GM12864 (cell line): ENCODE data around the gene PKD1.

ENCODE experiments used
- DNase-seq: peaks from one replicate; pipeline ENCODE4 v3.0.0-alpha.2; 2011; ENCODE audit warnings: low read depth
- H3K4me3 ChIP-seq: 2 replicates; pipeline ENCODE4 v1.5.1; 2011; ENCODE audit warnings: mild to moderate bottlenecking, low read depth, low read length, control low read depth
- TF ChIP-seq, protein P1 (sequence below): IDR thresholded peaks from 2 replicates; pipeline ENCODE4 v1.5.1; 2011; ENCODE audit warnings: low read depth, mild to moderate bottlenecking, moderate library complexity, low read length, control low read depth, inconsistent platforms; ENCODE audit errors: missing control alignments

PKD1 gene

GRCh38 chr16:2179576-2179975 is 43.9 kb upstream of the PKD1 start:
- H3K4me3 ChIP-seq, result no peak overlapping the region
- TF ChIP-seq, protein P1, sequence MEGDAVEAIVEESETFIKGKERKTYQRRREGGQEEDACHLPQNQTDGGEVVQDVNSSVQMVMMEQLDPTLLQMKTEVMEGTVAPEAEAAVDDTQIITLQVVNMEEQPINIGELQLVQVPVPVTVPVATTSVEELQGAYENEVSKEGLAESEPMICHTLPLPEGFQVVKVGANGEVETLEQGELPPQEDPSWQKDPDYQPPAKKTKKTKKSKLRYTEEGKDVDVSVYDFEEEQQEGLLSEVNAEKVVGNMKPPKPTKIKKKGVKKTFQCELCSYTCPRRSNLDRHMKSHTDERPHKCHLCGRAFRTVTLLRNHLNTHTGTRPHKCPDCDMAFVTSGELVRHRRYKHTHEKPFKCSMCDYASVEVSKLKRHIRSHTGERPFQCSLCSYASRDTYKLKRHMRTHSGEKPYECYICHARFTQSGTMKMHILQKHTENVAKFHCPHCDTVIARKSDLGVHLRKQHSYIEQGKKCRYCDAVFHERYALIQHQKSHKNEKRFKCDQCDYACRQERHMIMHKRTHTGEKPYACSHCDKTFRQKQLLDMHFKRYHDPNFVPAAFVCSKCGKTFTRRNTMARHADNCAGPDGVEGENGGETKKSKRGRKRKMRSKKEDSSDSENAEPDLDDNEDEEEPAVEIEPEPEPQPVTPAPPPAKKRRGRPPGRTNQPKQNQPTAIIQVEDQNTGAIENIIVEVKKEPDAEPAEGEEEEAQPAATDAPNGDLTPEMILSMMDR, result no peak
- no peak for DNase-seq

DNA sequence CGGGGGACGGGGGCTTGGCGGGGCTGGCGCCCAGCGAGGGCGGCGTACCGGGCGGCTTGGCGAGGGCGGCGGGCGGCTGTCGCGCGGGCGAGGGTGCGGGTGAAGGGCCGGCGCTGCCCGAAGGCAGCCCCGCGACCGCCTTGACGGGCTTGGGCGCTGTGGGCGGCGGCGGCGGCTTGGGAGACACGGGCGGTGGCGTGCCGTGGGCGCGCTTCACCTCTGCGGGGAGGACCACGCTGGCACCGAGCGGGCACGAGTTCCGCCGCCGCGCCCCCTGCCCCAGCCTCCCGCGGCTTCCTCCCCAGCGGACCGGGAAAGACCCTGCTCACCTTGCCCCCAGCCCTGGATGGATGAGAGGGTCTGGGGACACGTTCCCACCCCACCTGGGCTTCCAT is 43.4 kb upstream of the PKD1 start:
- no peak overlapping the region for H3K4me3 ChIP-seq
- DNase-seq, result no peak
- TF ChIP-seq, protein P1, result no peak

- TF ChIP-seq, protein P1, result no peak
- no peak overlapping the region for H3K4me3 ChIP-seq
- DNase-seq, result no peak
These were observed 42.8 kb upstream of the PKD1 start for GRCh38 chr16:2178321-2179106.

- TF ChIP-seq, protein P1, result no peak
- no peak overlapping the region for H3K4me3 ChIP-seq
- no peak for DNase-seq
These were observed 41.9 kb upstream of the PKD1 start for GRCh38 chr16:2177561-2177960.

GRCh38 chr16:2177101-2177500 is 41.4 kb upstream of the PKD1 start:
- DNase-seq, result no peak
- no peak overlapping the region for H3K4me3 ChIP-seq
- TF ChIP-seq, protein P1, result no peak

DNA sequence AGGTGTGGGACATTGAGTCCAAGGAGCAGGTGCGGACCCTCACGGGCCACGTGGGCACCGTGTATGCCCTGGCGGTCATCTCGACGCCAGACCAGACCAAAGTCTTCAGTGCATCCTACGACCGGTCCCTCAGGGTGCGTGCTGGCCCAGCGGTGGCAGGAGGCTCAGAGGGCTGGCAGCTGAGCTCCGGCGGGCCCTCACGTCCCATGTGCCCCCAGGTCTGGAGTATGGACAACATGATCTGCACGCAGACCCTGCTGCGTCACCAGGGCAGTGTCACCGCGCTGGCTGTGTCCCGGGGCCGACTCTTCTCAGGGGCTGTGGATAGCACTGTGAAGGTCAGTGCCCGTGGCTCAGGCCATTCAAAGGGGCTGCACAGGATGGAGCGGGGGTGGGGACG is 40.3 kb upstream of the PKD1 start:
- no peak for DNase-seq
- TF ChIP-seq, protein P1, result no peak
- no peak overlapping the region for H3K4me3 ChIP-seq

- H3K4me3 ChIP-seq, result no peak overlapping the region
- TF ChIP-seq, protein P1, result no peak
- no peak for DNase-seq
These were observed 39.8 kb upstream of the PKD1 start for GRCh38 chr16:2175454-2175853.
